K562 (cell line): ENCODE results near the gene RNASE7.

ENCODE experiments used
- CBX3 ChIP-seq, 2 experiments: IDR thresholded peaks; 1 replicate in 1 of 2; 2 replicates in 1 of 2; pipeline ENCODE4 v1.6.1; 2012; ENCODE audit warnings: inconsistent platforms in 2 of 2, low read length in 2 of 2, borderline replicate concordance in 1 of 2, control low read depth in 1 of 2
- CTCF ChIP-seq, 3 experiments: IDR thresholded peaks in 2 of 3; conservative IDR thresholded peaks in 1 of 3; 2 replicates each; pipeline ENCODE4 v1.5.1; 2011 to 2012; ENCODE audit warnings: low read length in 3 of 3, mild to moderate bottlenecking in 3 of 3, control low read depth in 2 of 3, improper control_type of control experiment in 1 of 3, inconsistent platforms in 1 of 3, low read depth in 1 of 3, mixed read lengths in 1 of 3, moderate library complexity in 1 of 3; ENCODE audit not compliant: insufficient read depth in 2 of 3
- GABPB2 ChIP-seq: fragments of 250-450 bp; sonication (Bioruptor Pico); conservative IDR thresholded peaks from 2 replicates; pipeline ENCODE4 v1.5.1; 2021; ENCODE audit warnings: mild to moderate bottlenecking
- RBFOX2 ChIP-seq: fragments of 200-400 bp; formaldehyde crosslinking; IDR thresholded peaks from 2 replicates; pipeline ENCODE4 v1.6.1; 2017; ENCODE audit warnings: low read depth, mild to moderate bottlenecking, low read length, moderate library complexity
- RFX5 ChIP-seq: IDR thresholded peaks from 2 replicates; pipeline ENCODE4 v1.6.1; 2011; ENCODE audit warnings: low read depth, mild to moderate bottlenecking, improper control_type of control experiment, low read length
- TF ChIP-seq, protein P1 (sequence below): fragments of 450-650 bp; IDR thresholded peaks from 2 replicates; pipeline ENCODE4 v1.6.1; 2016; ENCODE audit warnings: antibody characterized with exemption
- TF ChIP-seq, protein P2 (sequence below): sonication (generic); formaldehyde crosslinking; IDR thresholded peaks from 2 replicates; pipeline ENCODE4 v1.9.0; 2022; ENCODE audit warnings: mild to moderate bottlenecking, missing genetic modification reagents

- TF ChIP-seq, protein P1, sequence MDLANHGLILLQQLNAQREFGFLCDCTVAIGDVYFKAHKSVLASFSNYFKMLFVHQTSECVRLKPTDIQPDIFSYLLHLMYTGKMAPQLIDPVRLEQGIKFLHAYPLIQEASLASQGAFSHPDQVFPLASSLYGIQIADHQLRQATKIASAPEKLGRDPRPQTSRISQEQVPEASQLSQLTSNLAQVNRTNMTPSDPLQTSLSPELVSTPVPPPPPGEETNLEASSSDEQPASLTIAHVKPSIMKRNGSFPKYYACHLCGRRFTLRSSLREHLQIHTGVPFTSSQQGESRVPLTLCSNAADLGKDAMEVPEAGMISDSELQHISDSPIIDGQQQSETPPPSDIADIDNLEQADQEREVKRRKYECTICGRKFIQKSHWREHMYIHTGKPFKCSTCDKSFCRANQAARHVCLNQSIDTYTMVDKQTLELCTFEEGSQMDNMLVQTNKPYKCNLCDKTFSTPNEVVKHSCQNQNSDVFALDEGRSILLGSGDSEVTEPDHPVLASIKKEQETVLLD = no peak
- TF ChIP-seq CBX3 (IDR thresholded peaks at IDR 0.05; ENCODE audit: borderline replicate concordance in 1 of 2, low read length in 2 of 2) (no peak), RBFOX2 (no peak), CTCF (IDR thresholded peaks at IDR 0.05 in 2 of 3, conservative IDR thresholded peaks at IDR 0.05 in 1 of 3; ENCODE audit: insufficient read depth in 2 of 3, low read depth in 1 of 3, low read length in 3 of 3) (no peak), RFX5 (no peak), GABPB2 (CRISPR knock-in tag) (no peak)
- TF ChIP-seq, protein P2, sequence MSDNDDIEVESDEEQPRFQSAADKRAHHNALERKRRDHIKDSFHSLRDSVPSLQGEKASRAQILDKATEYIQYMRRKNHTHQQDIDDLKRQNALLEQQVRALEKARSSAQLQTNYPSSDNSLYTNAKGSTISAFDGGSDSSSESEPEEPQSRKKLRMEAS (CRISPR knock-in tag) = no peak
Measured at GRCh38 chr14:21049271-21049673, 7.1 kb downstream of the RNASE7 start.
